ENCODE data around the gene RPL19.
A peak's percentile ranks its signal among the peaks of the same experiment; 100 is the strongest.
"Not testable (repeated sequence)": the region's sequence is repeated elsewhere in the genome, so short reads cannot be mapped to it uniquely, and the experiment has no call there.

Gene RPL19

GRCh38 chr17:39225959-39226683 is 26.0 kb downstream of the RPL19 start:
- peak; percentile 41 for DNase-seq

- no peak for DNase-seq
These were observed 27.4 kb downstream of the RPL19 start for GRCh38 chr17:39227364-39227919.

GRCh38 chr17:39229274-39229913 is 29.3 kb downstream of the RPL19 start:
- DNase-seq: no peak

GRCh38 chr17:39230361-39230760 is 30.3 kb downstream of the RPL19 start:
- DNase-seq: no peak

GRCh38 chr17:39231091-39231561 is 31.0 kb downstream of the RPL19 start:
- no peak for DNase-seq

GRCh38 chr17:39231591-39232551 is 31.8 kb downstream of the RPL19 start:
- DNase-seq: no peak

GRCh38 chr17:39235555-39236449 is 35.7 kb downstream of the RPL19 start:
- peak; percentile 58 for DNase-seq

GRCh38 chr17:39236450-39236927 is 36.4 kb downstream of the RPL19 start:
- DNase-seq: no peak

- peak; percentile 35 for DNase-seq
These were observed 36.9 kb downstream of the RPL19 start for GRCh38 chr17:39236981-39237441.

- DNase-seq: no peak
These were observed 37.5 kb downstream of the RPL19 start for GRCh38 chr17:39237586-39237985.

- DNase-seq: peak; percentile 56
These were observed 38.4 kb downstream of the RPL19 start for GRCh38 chr17:39238311-39238972.

GRCh38 chr17:39239640-39240314 is 39.7 kb downstream of the RPL19 start:
- DNase-seq: peak; percentile 54

GRCh38 chr17:39240631-39241030 is 40.5 kb downstream of the RPL19 start:
- DNase-seq: no peak

- DNase-seq: no peak
These were observed 43.1 kb downstream of the RPL19 start for GRCh38 chr17:39243155-39243554.

- DNase-seq: no peak
These were observed 44.0 kb downstream of the RPL19 start for GRCh38 chr17:39244016-39244599.

GRCh38 chr17:39244600-39245570 is 44.8 kb downstream of the RPL19 start:
- peak; percentile 52 for DNase-seq

- no peak for DNase-seq
These were observed 46.2 kb downstream of the RPL19 start for GRCh38 chr17:39246274-39246673.

- not testable (repeated sequence) for DNase-seq
These were observed 50.0 kb downstream of the RPL19 start for GRCh38 chr17:39250076-39250475.

GRCh38 chr17:39251997-39252396 is 51.9 kb downstream of the RPL19 start:
- DNase-seq: no peak

Data from NCI-H1092 treated with DMSO at 0.1 percent for 48 hours (cell line).